Spinal cord (tissue), 10 donors: ENCODE data around the gene TMEFF2. TPM values are rescaled to one million over a fixed set of nuclear protein-coding genes. Genes with fewer than 3 reads are reported as not detected.
A peak's percentile ranks its signal among the peaks of the same experiment; 100 is the strongest.

Experiments used
- DNase-seq, 6 donors: peaks; one replicate each; pipeline versions ENCODE4 v3.0.0 to v3.0.0-alpha.2; 2013 to 2015; ENCODE audit warnings: low spot score in 6 of 6, low read depth in 4 of 6
- H3K27ac ChIP-seq: one replicate; pipeline ENCODE4 v1.5.1; 2013; ENCODE audit warnings: low read depth, low read length, control low read depth
- H3K27me3 ChIP-seq: one replicate; pipeline ENCODE4 v1.6.1; 2013; ENCODE audit warnings: low read length; ENCODE audit not compliant: control insufficient read depth, insufficient read depth
- H3K36me3 ChIP-seq: one replicate; pipeline ENCODE4 v1.6.1; 2013; ENCODE audit warnings: low read length; ENCODE audit not compliant: control insufficient read depth, insufficient read depth
- H3K4me1 ChIP-seq: one replicate; pipeline ENCODE4 v1.6.1; 2013; ENCODE audit warnings: low read length; ENCODE audit not compliant: control insufficient read depth, insufficient read depth
- H3K4me3 ChIP-seq: one replicate; pipeline ENCODE4 v1.5.1; 2013; ENCODE audit warnings: low read depth, low read length, control low read depth
- H3K9me3 ChIP-seq: one replicate; pipeline ENCODE4 v1.6.1; 2013; ENCODE audit warnings: low read length; ENCODE audit not compliant: control insufficient read depth, insufficient read depth
- WGBS: methylation state at CpG from one replicate; pipeline ENCODE4 v1.1.5; 2013; ENCODE audit warnings: missing lambda C conversion rate; ENCODE audit not compliant: insufficient coverage; 5-methylcytosine and 5-hydroxymethylcytosine counted together
- polyA plus RNA-seq, 2 donors: library from polyadenylated mRNA; unstranded; fragments of 120-200 nt; gene quantifications; one replicate each; pipeline ENCODE4 v1.2.1, GENCODE V29; 2013; ENCODE audit not compliant: insufficient read length in 2 of 2
- total RNA-seq, 2 donors: library from RNA; depleted of rRNA in 1 of 2; stranded (reverse); fragments of 120-200 nt in 1 of 2; fragments of >200 nt in 1 of 2; gene quantifications; one replicate each; pipeline versions ENCODE4 v1.2.3 to v1.2.4, GENCODE V29; 2013 to 2014
- donor health status: healthy.

The TMEFF2 gene
- total and polyA plus RNA-seq, 4 donors: 14.0 to 85.6 (median 61.1) TPM

- no peak for DNase-seq
- no peaks in the 10 kb centered on the region for H3K27me3 ChIP-seq
- H3K36me3 ChIP-seq: no peaks in the 10 kb centered on the region
- H3K9me3 ChIP-seq: no peaks in the 10 kb centered on the region
- no peak overlapping the region for H3K27ac ChIP-seq
- no CpG with 5 or more reads among the region's 1 CpG for WGBS
- H3K4me1 ChIP-seq: no peaks in the 10 kb centered on the region
- H3K4me3 ChIP-seq: no peak overlapping the region
Observed at GRCh38 chr2:192067631-192068030, 127.1 kb downstream of the TMEFF2 start.

GRCh38 chr2:192064459-192064858 is 130.3 kb downstream of the TMEFF2 start:
- no peaks in the 10 kb centered on the region for H3K9me3 ChIP-seq
- no peak for DNase-seq
- H3K27me3 ChIP-seq: no peaks in the 10 kb centered on the region
- no peak overlapping the region for H3K4me3 ChIP-seq
- WGBS: no CpG with 5 or more reads among the region's 2 CpGs
- no peaks in the 10 kb centered on the region for H3K36me3 ChIP-seq
- no peak overlapping the region for H3K27ac ChIP-seq
- no peaks in the 10 kb centered on the region for H3K4me1 ChIP-seq

GRCh38 chr2:192060161-192060560 is 134.6 kb downstream of the TMEFF2 start:
- H3K9me3 ChIP-seq: no peaks in the 10 kb centered on the region
- no peak for DNase-seq
- no peak overlapping the region for H3K4me3 ChIP-seq
- no peaks in the 10 kb centered on the region for H3K36me3 ChIP-seq
- H3K4me1 ChIP-seq: no peaks in the 10 kb centered on the region
- 83% methylated on average over 1 of the region's 3 CpGs for WGBS
- H3K27me3 ChIP-seq: no peaks in the 10 kb centered on the region
- no peak overlapping the region for H3K27ac ChIP-seq

GRCh38 chr2:192059266-192059665 is 135.5 kb downstream of the TMEFF2 start:
- Histone ChIP-seq H3K4me3 (no peak overlapping the region), H3K36me3 (no peaks in the 10 kb centered on the region), H3K9me3 (no peaks in the 10 kb centered on the region), H3K27ac (no peak overlapping the region), H3K27me3 (no peaks in the 10 kb centered on the region), H3K4me1 (no peaks in the 10 kb centered on the region)
- WGBS: no CpG with 5 or more reads among the region's 2 CpGs
- DNase-seq: no peak

- no peak overlapping the region for H3K4me3 ChIP-seq
- H3K36me3 ChIP-seq: no peaks in the 10 kb centered on the region
- no peaks in the 10 kb centered on the region for H3K4me1 ChIP-seq
- DNase-seq: no peak
- no peaks in the 10 kb centered on the region for H3K9me3 ChIP-seq
- H3K27ac ChIP-seq: no peak overlapping the region
- H3K27me3 ChIP-seq: no peaks in the 10 kb centered on the region
- WGBS: 50% methylated on average over 1 of the region's 1 CpG
Observed at GRCh38 chr2:192053921-192054320, 140.8 kb downstream of the TMEFF2 start.

GRCh38 chr2:192051533-192051932 is 143.2 kb downstream of the TMEFF2 start:
- Histone ChIP-seq H3K4me1 (no peaks in the 10 kb centered on the region), H3K4me3 (no peak overlapping the region), H3K27ac (no peak overlapping the region), H3K36me3 (no peaks in the 10 kb centered on the region), H3K27me3 (no peaks in the 10 kb centered on the region), H3K9me3 (no peaks in the 10 kb centered on the region)
- peak in 2 of 6 donors; percentile 15 to 54 for DNase-seq

GRCh38 chr2:192049362-192049761 is 145.4 kb downstream of the TMEFF2 start:
- H3K27me3 ChIP-seq: no peaks in the 10 kb centered on the region
- no peak overlapping the region for H3K27ac ChIP-seq
- 93% methylated on average over 3 of the region's 4 CpGs for WGBS
- H3K36me3 ChIP-seq: no peaks in the 10 kb centered on the region
- no peak for DNase-seq
- no peak overlapping the region for H3K4me3 ChIP-seq
- H3K9me3 ChIP-seq: no peaks in the 10 kb centered on the region
- H3K4me1 ChIP-seq: no peaks in the 10 kb centered on the region

GRCh38 chr2:192047315-192048107 is 147.2 kb downstream of the TMEFF2 start:
- WGBS: no CpG with 5 or more reads among the region's 2 CpGs
- DNase-seq: peak in 1 of 6 donors; percentile 72
- Histone ChIP-seq H3K4me3 (no peak overlapping the region), H3K27me3 (no peaks in the 10 kb centered on the region), H3K27ac (no peak overlapping the region), H3K9me3 (no peaks in the 10 kb centered on the region), H3K4me1 (no peaks in the 10 kb centered on the region), H3K36me3 (no peaks in the 10 kb centered on the region)

GRCh38 chr2:192044496-192044895 is 150.2 kb downstream of the TMEFF2 start:
- Histone ChIP-seq H3K9me3 (no peaks in the 10 kb centered on the region), H3K27me3 (no peaks in the 10 kb centered on the region), H3K36me3 (no peaks in the 10 kb centered on the region), H3K4me1 (no peaks in the 10 kb centered on the region), H3K4me3 (no peak overlapping the region), H3K27ac (no peak overlapping the region)
- 74% methylated on average over 2 of the region's 2 CpGs for WGBS
- no peak for DNase-seq

GRCh38 chr2:192043216-192043870 is 151.4 kb downstream of the TMEFF2 start:
- H3K9me3 ChIP-seq: no peaks in the 10 kb centered on the region
- H3K36me3 ChIP-seq: no peaks in the 10 kb centered on the region
- H3K4me1 ChIP-seq: no peaks in the 10 kb centered on the region
- no CpG with 5 or more reads among the region's 6 CpGs for WGBS
- H3K27ac ChIP-seq: no peak overlapping the region
- no peaks in the 10 kb centered on the region for H3K27me3 ChIP-seq
- no peak for DNase-seq
- no peak overlapping the region for H3K4me3 ChIP-seq
